Endothelial cell of umbilical vein (primary cell): Measurements from ENCODE around the gene EZR.

Source experiments
- CTCF ChIP-seq, 2 donors: IDR thresholded peaks; 1 replicate in 1 of 2; 2 replicates in 1 of 2; pipeline ENCODE4 v1.5.1; 2011; ENCODE audit warnings: low read length in 2 of 2, mild to moderate bottlenecking in 2 of 2, moderate library complexity in 2 of 2, control low read depth in 1 of 2, inconsistent platforms in 1 of 2, low read depth in 1 of 2; ENCODE audit not compliant: insufficient read depth in 1 of 2; ENCODE audit errors: extremely low read depth in 1 of 2
- EZH2 ChIP-seq: IDR thresholded peaks from 2 replicates; pipeline ENCODE4 v1.6.1; 2012; ENCODE audit warnings: borderline replicate concordance, low read depth, mild to moderate bottlenecking, moderate library complexity, low read length, inconsistent platforms; ENCODE audit not compliant: severe bottlenecking
- JUN ChIP-seq: IDR thresholded peaks from 2 replicates; pipeline ENCODE4 v1.6.1; 2011; ENCODE audit warnings: borderline replicate concordance, low read depth; ENCODE audit not compliant: insufficient read length, insufficient read depth
- POLR2A ChIP-seq: IDR thresholded peaks from 2 replicates; pipeline ENCODE4 v1.6.1; 2012; ENCODE audit warnings: low read depth, mild to moderate bottlenecking, control low read depth, low read length
- POLR2AphosphoS5 ChIP-seq: IDR thresholded peaks from 2 replicates; pipeline ENCODE4 v1.6.1; 2012; ENCODE audit warnings: low read depth, mild to moderate bottlenecking, control low read depth, low read length, moderate library complexity; ENCODE audit not compliant: insufficient read depth
- TF ChIP-seq, protein P1 (sequence below): IDR thresholded peaks from 2 replicates; pipeline ENCODE4 v1.6.1; 2011; ENCODE audit not compliant: insufficient read depth, insufficient read length

GRCh38 chr6:158852312-158853071, 33.3 kb upstream of the EZR start:
- TF ChIP-seq CTCF (IDR thresholded peaks at IDR 0.05; ENCODE audit: extremely low read depth in 1 of 2, insufficient read depth in 1 of 2, low read depth in 1 of 2, low read length in 2 of 2): no peak
- no peak for TF ChIP-seq POLR2A
- TF ChIP-seq, protein P1, sequence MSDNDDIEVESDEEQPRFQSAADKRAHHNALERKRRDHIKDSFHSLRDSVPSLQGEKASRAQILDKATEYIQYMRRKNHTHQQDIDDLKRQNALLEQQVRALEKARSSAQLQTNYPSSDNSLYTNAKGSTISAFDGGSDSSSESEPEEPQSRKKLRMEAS: no peak
- TF ChIP-seq EZH2: no peak
- TF ChIP-seq POLR2AphosphoS5: no peak
- TF ChIP-seq JUN: no peak
